Activated effector memory CD4-positive, alpha-beta T cell treated with anti-CD3 and anti-CD28 coated beads, Interleukin-2, amount 50 U/mL, for 16 hours (primary cell): ENCODE measurements around the gene OSGIN1.

Experiments used
- DNase-seq: peaks from one replicate; pipeline ENCODE4 v3.0.0-alpha.2; 2020

Gene OSGIN1, protein sequence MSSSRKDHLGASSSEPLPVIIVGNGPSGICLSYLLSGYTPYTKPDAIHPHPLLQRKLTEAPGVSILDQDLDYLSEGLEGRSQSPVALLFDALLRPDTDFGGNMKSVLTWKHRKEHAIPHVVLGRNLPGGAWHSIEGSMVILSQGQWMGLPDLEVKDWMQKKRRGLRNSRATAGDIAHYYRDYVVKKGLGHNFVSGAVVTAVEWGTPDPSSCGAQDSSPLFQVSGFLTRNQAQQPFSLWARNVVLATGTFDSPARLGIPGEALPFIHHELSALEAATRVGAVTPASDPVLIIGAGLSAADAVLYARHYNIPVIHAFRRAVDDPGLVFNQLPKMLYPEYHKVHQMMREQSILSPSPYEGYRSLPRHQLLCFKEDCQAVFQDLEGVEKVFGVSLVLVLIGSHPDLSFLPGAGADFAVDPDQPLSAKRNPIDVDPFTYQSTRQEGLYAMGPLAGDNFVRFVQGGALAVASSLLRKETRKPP

DNA sequence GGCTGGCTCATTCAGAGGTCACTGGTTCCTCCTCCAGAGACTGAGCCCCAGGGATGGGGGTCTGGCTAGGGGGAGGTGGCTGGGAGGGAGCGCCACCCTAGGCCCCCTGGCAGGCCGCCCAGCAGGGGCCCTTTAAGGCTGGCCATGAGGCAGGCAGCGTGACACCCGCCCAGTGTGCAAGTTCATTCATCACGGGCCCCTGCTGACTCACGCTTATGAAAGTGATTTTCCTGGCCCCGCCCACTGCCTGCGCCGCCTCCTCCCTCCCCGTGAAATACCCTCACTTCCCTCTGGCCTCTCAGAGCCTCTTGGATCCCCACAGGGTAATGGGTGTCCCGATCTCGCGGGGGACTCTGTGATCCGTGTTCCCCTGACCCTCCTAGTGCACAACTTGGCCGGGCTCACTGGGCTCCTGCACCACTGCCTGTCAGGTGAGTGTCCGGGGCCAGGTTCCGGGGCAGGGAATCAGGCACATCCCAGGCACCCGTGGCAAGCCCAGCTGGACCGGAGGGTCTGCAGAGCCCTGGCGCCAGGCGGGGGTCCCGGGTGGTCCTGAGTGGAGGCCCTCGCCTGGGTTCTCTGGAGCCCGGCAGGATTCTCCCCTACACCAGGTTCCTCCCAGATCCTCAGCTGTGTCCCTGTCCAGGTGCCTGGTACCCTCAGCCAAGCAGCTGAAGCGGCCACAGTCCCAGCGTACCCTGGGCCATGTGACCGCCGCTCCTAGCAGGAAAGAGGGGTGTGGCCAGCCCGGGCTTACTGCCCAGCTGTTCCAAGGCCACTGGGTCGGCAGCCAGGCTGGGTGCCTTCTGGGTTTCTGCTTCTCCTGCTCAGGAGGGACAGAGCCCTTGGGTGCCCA lies at the start of gene OSGIN1:
Gene OSGIN1, plus strand, starts transcription at position 301 of the 856 bp plus-strand sequence. CDS start 4,432 bp downstream, outside the sequence.
- DNase-seq: peak; percentile 89

DNA sequence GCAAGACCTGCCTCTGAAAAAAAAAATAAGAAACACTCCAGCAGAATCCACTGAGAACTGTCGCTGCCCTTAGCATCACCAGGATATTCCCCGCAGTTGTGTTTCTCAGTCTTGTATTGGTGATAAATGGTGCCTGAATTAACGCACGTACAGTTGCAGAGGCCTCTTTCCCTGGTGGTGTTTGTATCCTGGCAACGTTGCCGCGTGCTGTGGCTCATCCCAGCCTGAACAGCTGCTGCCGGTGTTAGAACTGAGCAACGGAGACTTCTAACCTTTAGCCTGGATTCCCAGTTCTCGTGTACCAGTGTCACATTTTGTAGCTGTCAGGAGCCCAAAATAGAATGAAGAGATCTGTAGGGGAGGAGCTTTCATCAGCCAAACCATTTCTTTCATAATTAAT lies 49.3 kb upstream of the OSGIN1 start:
- DNase-seq: no peak

DNA sequence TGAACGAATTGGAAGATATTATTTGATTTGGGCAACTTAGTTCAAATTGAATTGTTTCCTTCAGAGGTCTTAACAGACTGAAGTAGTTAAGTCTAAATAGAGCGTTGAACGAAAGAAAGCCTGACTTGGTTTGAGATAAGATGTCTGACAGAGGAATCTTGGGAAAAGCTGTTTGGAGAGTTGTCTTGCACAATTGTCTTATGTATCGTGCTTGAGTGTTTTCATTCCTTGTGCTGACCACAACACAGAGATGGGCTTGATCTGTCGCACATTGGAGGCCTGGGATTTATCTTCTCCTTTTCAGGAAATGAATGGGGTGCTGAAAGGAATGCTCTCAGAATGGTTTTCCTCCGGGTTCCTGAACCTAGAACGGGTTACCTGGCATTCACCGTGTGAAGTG lies 46.4 kb upstream of the OSGIN1 start:
- DNase-seq: no peak

DNA sequence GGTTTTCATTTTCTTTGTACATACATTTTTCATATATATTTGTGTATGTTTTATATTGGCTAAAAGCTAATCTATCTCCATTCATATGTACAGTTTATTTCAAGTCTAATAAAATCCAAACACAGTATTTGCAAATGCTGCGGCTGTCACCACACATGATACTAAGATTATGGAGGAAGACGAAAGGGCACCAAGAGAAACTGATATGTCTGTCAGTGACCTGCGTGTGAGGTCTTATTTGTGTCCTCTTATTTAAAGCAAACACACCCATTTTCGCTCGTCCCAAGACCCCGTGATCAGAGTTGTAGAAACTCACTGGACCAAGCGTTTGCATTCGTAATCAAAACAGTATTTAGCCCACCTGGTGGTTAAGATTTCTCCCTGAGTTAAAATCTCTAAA lies 45.9 kb upstream of the OSGIN1 start:
- DNase-seq: no peak

DNA sequence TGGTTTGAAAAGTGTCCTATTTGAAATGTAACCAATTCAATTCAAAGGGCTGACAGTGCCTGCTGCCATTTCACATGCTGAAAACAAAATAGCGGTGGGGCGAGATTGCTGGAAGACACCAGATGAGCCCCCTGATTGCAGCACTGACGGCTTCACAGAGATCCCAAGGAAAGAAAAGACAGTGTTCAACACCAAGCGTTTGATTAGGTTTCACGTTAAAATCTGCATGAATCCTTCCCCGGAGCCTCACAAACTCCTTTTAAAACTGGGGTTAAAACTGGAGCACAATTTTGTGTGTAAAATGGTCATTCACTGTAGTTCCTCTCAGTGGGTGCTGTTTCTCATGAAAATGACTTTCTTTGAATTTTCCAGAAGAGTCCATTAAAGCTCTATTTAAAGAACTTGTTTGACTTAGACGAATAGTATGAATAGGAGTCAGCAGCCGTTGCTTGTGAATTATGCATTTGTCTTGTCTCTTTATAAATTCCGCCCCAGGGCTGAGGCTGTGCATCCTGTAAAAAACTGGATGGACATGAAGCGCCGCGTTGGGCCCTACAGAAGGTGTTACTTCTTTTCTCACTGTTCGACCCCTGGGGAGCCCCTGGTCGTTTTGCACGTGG lies 45.3 kb upstream of the OSGIN1 start:
- DNase-seq: no peak

DNA sequence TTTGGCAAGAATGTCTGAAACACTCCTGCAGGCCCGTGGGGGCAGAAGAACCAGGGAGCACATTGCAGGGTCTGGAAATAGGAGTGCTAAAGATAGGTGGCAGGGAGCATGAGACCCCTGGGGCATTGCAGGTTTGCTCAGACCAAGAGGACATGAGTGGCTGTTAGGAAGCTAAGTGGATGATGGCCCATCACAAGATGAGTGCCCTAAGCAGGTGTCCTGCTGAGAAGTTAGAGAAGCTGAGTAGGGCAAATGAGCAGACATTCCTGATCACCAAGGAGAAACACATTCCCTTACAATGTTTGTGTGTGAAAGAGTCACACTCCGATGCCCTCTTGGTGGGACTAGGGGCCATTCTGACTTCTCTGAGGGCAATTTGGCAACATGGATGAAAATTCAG lies 44.2 kb upstream of the OSGIN1 start:
- DNase-seq: no peak

DNA sequence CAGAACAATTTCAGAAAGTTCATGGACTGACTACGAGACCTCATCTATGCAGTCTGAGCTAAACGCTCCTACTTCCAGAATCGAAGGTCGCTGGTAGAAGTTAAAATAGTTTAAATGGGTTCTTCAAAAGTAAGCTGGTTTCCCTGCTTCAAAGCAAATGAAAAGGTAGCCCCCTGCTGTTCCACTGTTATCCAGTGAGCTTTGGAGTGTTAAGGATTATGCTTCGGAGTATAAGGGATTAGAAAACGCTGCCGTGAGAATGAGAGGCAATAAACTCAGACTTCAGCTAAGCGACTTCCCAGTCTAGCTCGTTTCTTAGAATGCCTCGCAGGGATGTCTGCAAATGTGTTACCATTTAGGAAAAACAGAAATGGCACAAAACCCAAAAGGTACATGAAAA lies 41.8 kb upstream of the OSGIN1 start:
- no peak for DNase-seq

DNA sequence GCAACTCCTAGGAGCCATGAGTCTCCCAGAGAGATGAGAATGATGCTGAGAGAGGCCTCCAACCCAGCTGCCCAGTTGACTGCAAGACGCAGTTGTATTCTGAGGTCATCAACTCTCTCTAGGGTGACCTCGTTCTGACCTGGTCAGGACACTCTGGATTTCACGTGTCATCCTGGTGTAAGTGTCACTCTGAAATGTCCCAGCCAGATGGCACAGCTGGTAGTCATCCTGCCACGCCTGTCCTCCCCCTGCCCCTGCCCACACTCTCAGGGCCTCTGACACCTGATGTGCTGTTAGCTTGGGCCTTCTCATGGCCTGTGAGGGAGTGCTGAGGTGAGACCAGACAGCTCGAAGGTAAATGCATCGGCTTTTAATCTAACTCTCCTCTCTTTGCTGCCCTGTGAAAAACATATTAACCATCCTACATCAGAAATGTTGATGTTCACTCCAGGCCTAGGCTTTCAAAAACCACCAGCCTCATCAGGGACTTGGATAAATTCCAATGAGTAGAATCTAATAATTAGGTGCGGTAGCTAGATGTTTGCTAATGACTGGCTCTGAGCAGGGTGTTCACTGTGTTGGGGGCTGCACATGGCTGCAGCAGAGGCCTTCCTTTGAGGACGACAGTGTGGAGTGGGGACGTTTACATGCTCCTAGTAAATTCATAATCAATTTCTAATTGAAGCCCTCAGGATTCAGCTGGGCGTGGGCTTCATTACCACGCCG lies 40.4 kb upstream of the OSGIN1 start:
- DNase-seq: no peak

DNA sequence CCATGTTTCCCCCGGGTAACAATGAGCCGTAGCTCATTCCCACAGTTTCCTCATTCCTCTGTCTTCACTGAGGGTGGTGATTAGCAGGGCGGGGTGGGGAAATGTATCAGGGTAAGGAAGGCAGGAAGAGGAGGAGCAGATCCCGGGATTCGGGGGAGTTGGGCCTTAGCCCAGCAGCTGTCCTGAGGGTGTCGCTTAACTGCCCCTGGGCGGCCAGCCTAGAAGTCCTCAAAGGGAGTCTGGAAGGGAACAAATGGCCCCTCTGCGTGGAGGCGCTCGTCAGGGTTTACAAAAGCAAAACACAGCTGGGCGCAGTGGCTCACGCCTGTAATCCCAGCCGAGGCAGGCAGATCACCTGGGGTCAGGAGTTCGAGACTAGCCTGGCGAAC lies 39.8 kb upstream of the OSGIN1 start:
- no peak for DNase-seq

DNA sequence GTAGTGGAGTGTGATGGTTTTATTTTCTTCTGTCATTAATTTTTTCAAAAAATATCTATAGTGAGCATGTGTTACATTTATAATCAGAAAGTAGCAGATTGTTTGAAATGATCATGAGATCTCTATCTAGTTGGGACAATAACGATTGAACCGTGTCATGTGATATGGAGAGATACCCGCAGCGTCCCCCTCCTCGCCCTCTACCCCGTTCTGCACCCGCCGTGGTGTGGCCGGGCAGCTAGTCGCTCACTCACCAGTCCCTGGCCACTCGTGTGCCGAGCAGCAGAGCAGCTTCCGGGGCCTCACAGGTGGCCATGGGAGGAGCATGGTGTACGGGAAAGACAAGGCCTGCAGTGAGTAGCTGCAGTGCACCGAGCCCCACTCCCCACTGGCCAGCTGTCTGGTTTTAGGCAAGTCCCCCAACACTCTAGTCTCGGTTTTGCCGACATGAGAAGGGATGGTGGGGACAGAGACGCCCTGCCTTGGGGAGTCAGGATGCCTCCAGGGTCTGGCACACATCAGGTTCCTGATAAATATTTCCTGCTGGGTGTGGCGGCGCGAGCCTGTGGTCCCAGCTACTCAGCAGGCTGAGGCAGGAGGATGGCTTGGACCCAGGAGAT lies 38.8 kb upstream of the OSGIN1 start:
- DNase-seq: no peak

DNA sequence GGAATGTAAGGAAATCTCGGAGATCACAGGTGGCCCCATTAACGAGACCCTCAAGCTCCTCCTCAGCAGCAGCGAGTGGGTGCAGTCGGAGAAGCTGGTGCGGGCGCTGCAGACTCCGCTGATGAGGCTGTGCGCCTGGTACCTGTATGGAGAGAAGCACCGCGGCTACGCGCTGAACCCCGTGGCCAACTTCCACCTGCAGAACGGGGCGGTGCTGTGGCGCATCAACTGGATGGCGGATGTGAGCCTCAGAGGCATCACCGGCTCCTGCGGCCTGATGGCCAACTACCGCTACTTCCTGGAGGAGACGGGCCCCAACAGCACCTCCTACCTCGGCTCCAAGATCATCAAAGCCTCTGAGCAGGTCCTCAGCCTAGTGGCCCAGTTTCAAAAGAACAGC lies 38.0 kb upstream of the OSGIN1 start:
- DNase-seq: no peak

DNA sequence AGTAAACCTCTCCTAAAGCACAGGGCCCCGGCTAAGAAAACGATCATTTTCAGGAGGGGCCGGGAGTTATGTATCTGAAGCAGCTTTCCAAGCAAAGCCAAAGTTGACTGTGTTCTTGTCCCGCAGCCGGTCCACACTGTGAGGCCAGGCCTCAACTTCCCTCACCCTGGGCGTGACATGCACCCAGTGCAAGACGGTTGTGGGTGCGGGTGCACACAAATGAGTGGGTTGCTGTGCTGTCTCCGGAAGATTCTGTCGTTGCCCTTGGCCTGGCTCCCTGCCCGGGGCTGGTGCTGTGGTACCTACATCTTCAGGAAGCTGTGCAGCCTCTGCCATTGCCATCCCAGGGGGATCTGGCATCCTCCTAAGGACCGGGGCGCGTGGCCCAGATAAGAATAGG lies 37.5 kb upstream of the OSGIN1 start:
- DNase-seq: no peak

DNA sequence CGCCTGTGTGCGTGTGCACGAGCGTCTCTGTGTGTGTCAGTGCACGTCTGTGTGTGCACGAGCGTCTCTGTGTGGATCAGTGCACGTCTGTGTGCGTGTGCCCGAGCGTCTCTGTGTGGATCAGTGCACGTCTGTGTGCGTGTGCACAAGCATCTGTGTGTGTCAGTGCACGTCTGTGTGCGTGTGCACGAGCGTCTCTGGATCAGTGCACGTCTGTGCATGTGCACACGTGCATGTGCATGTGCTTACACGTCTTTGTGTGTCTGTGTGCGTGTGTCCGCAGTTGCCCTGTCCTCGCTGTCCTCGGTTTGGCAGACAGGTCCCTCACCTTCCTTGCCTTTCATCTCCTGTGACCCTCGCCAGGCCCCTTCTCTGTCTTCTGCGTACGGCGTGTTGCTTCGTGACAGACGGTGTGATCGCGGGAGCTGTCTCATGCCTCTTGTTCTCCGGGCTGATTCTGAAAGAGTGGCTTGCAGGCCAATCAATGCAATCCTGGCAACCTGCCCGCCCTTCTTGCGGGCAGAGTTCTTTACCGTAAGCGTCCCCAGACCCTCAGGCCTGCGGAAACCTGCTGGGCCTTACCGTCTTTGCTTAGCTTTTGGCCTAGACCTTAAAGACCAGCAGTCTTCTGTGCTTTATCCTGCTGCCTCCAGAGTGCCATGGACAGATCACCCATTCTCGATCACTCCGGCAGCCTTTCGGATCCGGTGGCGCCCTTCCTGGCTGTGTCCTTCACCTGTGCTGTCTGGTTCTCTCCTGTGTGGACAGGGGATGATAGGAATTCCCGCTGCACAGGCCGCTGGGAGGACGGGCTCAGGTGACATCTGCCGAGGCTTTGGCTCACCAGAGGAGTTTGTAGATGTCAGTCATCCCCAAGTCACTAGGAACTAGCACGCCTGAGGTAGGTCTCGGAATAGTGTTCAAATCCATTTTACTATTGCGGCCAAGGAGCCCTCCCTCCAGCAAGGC lies 35.6 kb upstream of the OSGIN1 start:
- no peak for DNase-seq

DNA sequence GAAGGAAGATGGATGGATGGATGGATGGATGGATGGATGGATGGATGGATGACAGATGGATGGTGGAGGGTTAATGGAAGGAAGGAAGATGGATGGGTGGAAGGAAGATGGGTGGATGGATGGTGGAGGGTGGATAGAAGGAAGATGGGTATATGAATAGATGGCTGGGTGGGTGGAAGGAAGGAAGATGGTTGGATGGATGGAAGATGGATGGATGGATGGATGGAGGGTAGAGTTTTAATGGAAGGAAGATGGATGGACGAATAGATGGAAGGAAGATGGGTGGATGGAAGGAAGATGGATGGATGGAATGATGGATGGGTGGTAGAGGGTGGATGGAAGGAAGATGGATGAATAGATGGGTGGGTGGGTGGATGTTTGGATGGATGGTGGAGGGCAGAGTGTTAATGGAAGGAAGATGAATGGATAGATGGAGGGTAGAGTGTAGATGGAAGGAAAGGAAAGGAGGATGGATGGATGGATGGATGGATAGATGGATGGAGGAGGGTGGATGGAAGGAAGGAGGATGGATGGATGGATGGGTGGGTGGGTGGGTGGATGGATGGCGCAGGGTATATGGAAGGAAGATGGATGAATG lies 32.0 kb upstream of the OSGIN1 start:
- DNase-seq: no peak

DNA sequence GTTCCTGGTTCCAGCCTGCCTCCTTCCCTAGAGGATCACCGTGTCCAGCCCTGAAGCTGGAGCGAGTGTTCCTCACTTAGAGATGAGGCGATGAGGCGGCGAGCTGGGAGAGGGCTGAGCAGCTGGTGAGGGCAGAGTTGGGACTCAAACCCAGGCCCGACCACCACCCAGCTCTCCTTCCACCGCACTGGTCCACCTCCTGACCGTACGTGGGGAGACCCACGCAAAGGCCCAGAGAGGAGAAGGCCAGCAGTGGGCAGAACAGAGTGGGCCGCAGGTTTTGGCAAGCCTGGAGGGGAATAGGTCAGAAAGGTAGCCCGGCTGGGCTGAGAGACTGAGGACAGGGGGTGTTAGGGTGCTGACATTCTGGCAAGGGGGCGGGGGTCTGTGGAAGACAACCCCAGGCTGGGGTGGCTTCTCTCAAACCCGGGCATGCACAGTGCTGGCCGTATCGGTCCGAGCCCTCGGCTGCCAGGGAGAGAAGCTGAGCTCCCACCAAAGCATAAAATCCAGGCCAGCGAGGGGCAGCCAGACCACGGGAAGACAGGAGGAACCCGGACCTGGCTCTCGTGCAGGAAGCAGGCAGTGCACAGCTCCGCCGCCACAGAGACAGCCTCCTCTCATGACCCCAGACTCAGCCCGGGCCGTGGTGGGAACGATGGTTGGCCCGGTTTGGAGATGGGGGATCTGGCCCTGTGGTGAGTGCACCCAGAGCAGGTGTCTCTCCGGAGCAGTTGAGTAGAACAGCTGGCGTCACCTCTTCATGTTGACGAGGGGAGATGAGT lies 29.3 kb upstream of the OSGIN1 start:
- DNase-seq: no peak

DNA sequence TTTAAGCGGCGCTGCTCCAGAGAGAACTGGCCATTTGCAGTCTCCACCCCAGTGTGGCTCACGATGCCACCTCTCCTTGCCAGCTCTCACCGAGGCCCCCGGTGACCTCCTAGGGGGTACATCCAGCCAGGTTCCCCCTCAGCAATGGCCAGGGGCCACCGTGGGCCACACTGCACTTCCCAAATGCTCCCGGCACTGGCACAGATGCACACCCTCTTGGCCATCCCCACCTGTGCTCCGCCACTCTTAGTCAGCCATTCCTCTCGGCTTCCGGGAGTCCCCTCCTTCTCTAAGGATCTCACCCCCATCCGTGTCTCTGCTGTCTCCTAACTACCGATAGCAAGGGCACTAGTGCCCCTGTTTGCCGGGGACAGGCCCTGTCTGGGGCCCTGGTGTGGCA lies 28.4 kb upstream of the OSGIN1 start:
- DNase-seq: no peak

DNA sequence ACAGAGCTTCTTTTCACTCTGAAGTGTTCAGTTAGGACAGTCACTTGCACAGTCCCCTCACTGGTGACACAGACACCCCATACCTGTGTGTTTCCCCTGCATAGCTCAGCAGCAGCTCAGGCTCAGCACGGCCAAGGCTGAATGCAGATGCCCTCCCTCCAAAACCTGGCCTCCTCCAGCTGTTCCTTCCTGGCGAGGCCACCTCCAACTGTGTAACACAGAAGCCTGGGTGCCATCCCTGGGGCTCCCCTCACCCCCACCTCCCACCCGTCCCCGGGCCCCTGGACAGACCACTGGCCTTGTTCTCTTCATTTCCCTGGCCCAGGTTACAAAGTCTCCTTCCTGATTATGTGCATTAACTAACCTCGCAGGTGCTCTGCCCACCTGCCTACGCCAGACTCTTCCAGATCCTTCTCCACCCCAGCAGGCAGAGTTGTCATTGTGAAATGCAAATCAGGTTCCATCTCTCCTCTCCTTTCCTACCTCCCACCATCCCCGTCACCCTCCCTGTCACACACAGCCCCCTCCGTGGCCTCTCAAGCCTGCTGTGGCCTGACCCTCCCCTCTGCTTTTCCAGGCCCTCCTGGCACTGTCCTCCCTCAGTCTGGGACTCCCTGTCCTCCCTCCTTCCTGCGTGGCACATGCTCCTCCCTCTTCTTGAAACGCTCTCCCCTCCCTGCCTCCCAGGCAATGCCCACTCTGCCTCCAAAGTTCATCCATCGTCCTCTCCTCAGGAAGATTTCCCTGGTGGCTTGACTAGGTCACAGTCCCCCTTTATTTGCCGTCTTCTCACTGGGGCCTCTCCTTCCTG lies 27.7 kb upstream of the OSGIN1 start:
- no peak for DNase-seq

DNA sequence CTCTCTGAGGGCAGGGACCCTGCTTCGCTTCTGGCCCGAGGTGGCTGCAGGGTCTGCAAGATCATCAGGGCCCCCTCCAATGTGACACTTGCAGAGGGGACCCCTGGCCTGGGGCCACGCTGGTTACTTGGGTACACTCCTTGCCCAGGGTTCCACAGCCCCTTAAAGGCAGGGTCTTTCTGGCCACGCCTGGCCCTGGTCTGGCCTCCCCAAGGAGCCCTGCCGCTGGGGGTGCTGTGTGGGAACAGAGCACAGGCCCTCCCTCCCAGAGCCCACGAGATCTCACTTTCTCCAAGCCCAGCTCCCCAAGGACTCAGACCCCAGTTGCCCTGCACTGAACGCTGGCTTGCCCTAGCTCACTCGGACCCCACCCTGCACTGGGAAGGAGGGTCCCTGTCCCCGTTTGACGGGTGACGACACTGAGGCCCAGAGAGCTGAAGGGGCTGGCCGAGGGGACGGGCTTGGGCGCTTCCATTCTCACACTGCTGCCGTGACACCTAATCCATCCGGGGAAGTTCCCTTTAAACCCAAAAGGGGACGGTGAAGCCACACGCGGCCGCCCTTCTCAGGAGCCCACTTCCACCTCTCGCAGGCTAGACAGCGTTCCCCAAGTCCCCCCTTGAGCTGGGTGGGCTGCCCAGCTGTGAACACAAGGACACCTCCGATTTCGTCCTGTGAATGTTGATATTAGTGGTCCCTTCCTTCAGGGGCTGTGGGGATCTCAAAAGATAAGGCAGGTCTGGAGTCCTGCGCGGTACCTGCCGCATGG lies 26.9 kb upstream of the OSGIN1 start:
- no peak for DNase-seq
